GF-D8 (cell line): ENCODE results near the gene NOXA1.

Experiments used
- DNase-seq: peaks from one replicate; lab custom pipeline; 2025; lab: John Stamatoyannopoulos, UW

NOXA1 gene

DNA sequence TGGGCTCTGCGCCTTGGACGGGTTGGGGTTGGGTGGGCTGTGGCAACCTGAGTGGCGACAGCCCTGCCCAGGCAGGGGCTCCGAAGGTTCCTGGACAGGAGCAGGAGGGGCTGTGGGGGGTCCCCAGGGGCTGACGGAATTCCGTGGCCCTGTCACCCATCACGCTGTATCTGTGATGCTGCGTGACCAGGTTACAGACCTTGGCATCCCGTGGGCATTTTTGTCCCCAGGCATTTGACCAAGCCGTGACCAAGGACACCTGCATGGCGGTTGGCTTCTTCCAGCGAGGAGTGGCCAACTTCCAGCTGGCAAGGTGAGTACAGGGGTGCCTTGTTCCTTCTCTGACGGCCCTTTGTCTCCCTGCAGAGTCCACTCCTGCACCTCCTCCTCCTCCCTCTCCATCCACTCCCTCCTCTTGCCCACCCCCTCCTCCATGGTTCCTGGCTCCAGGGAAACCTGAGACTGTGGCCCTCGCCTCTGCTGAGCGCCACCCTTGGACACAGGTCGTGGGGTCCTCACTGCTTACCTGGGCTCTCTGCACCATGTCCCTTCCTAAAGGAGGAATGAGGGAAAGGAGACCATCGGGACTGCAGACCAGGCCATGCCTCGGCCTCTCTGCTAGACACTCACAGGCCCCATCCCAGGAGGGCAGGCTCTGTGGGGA is 3.0 kb downstream of the NOXA1 start:
- DNase-seq: no peak

DNA sequence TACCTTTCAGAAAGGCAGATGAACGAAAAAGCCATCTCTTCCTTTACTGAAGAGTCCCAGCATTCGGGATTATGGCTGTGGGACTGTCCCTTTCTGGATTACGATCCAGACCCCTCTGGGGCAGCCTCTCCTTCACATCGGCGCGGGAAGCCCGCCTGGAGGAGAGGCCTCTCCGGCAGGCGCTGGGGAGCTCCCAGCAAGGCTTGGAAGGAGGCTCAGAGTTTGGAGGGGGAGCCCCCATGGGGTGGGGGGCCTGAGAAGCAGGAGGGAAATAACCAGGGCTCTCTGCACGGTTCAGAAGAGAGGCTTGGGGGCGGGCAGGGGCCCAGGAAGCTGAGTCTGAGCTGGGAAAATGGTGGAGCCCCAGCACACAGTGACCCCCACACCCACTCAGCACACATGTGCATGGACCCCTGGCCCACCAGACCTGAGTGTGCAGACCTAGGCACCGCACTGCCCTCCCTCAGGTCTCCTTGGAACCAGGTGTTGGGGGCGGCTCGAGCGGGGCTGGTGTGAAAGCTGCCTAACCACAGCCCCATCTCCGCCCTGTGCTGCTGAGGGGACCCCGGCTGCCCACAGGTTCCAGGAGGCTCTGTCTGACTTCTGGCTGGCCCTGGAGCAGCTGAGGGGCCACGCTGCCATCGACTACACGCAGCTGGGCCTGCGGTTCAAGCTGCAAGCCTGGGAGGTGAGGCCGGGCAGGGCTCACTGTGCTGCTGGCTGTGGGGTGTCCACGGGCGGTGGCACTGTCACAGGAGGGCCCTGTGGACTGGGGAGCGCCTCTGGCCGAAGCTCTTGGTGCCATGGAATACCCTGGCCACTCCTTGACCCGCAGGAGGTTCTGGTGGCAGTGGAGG is 4.5 kb downstream of the NOXA1 start:
- no peak for DNase-seq

DNA sequence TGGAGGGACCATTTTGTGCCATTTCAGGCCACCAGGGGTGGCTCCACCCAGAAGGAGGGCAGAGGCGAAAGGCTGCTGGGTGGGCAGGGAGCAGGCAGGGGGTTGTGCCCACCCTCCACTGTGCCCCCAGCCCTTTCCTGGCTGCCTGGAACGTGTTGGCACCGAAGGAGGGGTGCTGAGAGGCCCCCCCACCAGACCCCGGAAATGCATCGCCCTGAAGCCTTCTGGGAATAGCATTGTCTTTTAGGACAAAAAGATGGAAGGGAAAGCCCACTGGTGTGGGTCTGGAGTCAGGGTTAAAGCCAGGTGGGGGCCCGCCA is 5.1 kb downstream of the NOXA1 start:
- no peak for DNase-seq

DNA sequence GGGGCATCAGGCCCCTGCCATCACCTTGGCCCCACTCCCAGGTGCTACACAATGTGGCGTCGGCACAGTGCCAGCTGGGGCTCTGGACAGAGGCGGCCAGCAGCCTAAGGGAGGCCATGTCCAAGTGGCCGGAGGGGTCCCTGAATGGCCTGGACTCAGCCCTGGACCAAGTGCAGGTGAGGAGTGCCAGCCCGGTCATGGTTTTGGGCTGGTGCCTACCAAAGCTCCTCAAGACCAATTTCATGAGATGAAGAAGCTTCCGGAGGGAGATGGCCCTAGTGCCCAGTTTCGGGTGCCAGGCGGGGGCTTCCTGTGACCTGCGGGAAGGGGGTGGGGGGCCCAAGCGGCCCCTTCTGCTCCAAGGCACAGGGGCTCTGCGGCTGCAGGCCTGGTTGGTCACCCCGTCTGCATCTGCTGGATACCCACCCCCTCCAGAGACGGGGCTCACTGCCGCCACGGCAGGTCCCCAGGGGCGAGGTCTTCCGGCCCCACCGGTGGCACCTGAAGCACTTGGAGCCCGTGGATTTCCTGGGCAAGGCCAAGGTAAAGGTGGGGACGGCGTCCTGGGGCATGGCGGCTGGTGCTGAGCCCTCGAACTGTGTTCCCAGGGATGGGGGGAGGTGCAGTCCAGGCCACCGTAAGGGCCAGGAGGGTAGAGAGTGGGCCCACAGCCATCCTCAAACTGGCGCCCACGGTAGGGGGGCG is 5.8 kb downstream of the NOXA1 start:
- DNase-seq: no peak

DNA sequence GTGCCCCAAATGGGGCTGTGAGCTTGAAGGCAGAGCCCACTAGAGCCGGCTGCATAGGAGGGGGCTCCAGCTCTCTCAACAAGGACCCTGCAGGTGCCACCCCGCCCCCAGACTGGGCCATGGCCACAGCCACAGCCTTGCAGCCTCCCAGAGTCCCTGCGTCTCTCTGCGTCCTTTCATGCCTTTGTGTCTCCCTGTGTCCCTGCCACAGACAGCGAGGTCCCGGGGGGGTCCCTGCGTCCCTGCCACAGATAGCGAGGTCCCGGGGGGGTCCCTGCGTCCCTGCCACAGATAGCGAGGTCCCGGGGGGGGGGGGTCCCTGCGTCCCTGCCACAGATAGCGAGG is 6.3 kb downstream of the NOXA1 start:
- no peak for DNase-seq

DNA sequence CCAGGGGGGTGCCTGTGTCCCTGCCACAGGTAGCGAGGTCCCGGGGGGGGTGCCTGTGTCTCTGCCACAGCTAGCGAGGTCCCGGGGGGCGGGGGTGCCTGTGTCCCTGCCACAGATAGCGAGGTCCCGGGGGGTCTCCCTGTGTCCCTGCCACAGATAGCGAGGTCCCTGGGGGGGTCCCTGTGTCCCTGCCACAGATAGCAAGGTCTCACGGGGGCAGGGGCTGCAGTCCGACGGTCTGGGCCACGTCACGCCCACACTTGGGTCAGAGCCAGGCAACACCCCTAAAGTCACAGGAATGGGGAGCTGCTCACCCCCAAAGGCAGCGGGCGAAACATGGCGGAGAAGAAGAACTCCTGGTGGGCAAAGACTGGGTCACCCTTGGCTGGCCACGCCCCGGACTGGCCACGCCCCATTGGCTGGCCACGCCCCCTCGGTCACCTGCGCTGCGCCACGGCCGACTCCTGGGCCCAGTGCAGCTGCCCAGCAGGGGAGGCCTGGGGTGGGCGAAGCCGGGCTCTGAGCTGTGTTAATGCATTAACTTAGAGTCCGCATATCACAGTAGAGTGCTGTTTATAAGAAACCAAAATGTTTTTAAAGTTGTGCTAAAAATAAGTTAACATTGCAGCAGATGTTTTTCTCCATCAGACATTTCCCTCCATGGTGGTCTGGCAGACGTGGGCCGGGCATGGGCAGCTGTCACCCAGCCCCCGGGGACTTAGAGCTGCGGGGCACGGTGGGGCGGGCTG is 7.0 kb downstream of the NOXA1 start:
- DNase-seq: no peak

DNA sequence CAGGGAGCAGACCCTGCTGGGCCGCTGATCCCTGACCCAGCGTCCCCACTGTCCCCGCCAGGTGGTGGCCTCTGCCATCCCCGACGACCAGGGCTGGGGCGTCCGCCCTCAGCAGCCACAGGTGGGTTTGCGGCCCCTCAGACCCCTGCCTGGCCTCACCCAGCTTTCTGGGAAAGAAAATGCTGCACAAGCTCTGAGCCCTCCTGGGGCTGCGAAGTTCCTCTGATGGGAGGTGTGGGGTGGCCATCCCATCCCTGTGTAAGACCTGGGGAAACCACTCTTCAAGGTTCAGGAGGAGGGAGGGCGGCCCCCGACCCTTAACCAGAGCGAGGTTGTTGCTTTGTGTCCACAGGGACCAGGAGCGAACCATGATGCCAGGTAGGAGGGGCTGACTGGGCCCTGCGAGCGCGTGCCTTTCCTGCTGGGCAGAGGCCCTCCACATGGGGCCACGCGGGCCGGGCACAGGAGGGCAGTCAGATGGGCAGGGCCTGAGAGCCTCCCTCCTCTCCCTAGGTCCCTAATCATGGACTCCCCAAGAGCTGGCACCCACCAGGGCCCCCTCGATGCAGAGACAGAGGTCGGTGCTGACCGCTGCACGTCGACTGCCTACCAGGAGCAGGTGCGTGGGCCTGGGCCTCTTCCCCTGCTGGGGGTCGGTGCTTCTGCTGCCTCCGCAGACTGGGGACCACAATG is 7.7 kb downstream of the NOXA1 start:
- no peak for DNase-seq

DNA sequence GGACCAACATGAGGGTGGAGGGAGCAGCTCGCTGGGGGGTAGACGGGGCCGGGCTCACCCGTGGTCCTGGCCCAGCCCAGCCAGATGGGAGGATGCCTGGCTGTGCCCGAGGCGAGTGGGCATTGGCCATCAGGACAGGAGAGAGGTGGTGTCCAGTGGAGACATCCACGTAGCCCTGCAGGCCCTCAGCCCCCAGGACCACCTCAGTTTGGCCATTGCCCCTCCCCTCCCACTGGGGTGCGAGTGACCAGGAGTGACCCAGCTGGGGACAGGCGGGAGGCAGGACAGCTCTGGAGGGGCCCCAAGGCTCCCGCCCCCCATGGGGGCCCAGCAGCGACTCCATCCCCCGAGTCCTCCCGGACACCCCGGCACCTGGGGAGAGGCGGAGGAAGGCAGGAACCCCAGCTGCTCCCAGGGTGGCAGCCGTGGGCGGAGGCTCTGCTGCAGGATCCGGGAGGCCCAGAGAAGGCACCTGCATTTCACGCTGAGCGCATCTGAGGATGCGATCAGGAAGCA is 8.3 kb downstream of the NOXA1 start:
- DNase-seq: no peak

DNA sequence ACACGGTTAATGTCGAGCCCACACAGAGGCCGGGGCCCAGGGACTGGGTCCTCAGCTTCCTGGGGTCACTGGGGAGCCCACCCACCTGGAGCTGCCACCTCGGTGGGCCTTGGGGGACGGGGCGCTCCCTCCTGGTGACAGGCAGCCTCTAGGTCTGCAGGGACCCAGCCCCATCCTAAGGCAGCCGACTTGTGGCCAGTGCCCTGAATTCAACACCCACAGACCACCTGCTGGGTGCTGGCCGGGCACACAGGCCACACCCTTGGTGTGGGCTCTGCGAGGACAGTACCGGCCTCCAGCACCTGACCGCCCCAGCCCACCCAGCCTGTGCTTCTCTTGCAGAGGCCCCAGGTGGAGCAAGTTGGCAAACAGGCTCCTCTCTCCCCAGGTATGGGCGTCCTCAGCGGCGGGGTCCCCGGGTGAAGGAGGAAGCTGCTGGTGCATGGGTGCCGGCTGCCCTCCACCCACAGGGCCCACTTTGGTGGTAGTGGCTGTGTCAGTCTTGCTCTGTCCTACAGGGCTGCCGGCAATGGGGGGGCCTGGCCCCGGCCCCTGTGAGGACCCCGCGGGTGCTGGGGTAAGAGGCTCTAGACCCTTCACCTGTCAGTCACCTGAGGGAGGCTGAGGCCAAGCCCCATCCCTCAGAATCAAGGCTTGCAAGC is 9.6 kb downstream of the NOXA1 start:
- no peak for DNase-seq

DNA sequence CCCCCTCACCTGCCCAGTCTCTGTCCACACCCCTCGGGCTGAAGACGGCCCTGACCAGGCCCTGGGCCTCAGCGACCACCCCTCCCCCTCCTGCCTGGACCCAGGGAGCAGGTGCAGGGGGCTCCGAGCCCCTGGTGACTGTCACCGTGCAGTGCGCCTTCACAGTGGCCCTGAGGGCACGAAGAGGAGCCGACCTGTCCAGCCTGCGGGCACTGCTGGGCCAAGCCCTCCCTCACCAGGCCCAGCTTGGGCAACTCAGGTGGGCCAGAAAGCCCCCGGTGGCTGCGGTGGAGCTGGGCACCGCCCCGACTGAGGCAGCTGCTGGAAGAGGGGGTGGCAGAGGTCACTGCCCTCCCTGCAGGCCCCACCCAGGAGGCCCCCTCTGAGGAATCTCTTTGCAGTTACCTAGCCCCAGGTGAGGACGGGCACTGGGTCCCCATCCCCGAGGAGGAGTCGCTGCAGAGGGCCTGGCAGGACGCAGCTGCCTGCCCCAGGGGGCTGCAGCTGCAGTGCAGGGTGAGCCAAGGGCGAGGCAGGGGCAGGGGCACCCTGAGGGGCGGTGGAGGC is 10.2 kb downstream of the NOXA1 start:
- no peak for DNase-seq

DNA sequence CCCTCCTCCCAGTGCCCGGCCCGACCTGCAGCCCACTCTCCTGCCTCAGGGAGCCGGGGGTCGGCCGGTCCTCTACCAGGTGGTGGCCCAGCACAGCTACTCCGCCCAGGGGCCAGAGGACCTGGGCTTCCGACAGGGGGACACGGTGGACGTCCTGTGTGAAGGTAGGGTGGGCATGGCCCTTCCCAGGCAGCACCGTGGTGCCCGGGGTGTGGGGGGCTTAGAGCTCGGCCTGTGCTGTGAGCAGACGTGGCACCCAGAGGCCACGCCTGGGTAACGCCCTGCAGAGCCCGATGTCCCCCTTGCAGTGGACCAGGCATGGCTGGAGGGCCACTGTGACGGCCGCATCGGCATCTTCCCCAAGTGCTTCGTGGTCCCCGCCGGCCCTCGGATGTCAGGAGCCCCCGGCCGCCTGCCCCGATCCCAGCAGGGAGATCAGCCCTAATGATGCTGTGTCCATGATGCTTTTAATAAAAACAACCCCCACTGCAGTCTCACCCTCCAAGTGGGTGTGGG is 10.8 kb downstream of the NOXA1 start:
- DNase-seq: no peak

DNA sequence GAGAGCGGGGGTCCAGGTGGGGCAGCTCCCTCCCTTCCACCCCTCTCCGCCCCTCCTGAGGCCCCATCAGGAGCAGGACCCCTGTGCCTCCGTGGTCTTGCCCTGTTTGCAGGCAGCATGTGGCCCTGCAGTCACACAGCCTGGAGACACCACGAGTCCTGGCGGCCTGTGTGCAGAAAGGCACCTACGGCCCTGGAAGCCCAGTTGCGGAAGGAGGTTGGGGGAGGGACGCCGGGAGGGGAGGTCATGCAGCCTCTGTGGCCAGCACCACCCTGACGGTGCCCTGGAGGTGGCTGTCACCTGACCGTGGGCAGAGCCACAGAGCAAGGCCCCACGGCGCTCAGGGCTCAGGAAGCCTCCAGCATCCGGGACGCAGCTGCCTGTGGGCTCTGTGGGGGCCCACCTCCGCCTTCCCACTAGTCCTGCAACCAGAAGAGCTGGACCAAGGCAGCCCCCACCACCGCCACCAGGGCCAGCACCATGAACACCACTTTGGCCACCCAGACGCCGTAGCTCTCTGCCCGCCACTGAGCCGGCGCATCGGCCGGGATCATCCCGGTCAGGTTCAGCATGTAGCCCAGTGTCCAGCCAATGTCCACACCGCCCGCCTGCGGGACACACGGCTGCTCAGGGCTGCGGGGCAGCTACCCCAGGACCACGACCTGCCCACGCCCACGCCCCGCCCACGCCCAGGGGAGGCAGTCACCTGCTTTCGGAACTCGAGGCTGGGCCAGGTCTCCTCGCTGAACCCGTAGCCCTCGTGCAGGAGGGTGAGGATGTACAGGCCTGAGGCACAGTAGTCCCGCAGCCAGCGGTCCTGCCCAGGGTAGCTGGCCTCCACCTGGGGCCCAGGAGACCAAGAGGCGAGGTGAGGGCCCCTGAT is 11.5 kb downstream of the NOXA1 start:
- no peak for DNase-seq

DNA sequence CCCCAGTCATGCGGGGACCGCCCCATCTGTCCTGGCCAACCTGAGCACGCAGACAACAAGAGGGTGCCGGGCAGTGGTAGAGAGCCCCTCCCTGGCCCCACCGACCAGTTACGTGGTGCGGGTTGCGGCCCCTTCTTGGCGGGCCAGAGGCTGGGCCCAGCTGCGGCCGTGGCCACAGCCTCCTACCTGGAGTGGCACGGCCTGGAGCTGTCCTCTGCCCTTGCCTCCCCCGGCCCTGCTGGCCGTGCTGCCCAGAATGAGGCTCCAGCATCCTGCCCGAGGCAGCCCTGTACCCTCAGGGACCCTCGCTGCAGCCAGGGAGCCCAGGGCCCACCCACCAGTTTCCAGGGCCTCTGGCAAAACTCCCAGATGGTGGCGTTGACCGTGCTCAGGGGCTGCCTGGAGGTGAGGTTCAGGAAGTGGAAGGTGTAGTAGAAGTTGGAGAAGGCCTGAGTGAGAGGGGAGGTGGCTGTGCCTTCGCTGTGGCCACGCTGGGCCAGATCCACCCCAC is 12.2 kb downstream of the NOXA1 start:
- DNase-seq: no peak

DNA sequence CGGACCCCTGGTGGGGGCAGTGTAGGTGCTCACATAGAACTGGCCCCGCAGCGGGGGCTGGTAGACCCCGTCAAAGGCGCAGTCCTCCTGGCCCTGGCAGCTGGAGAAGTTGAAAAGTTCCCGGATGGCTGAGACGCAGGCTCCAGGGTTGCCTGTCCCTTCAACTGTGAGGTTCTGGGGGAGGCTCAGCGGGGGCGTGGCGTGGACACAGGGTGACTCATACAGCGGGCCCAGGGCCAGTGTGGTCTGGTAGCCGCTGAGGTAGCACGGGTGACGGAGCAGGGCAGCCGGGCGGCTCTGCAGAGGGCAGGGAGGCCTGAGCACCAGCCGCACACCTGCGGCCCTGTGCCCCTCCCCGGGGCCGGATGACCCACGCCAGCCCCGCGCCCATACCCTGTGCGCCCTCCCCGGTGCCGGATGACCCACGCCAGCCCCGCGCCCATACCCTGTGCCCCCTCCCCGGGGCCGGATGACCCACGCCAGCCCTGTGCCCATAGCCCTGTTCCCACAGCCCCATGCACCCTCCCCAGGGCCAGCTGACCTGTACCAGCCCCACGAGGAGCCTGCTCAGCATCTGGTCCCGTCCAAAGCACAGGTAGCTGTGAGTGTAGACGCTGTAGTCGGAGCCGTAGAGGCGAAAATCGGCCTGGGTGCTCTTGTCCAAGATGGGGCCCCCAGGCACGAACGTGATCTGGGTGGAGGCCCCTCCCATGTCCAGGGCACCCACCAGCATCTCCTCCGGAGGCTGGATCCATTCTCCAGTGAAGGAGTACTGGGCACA is 13.0 kb downstream of the NOXA1 start:
- DNase-seq: no peak

DNA sequence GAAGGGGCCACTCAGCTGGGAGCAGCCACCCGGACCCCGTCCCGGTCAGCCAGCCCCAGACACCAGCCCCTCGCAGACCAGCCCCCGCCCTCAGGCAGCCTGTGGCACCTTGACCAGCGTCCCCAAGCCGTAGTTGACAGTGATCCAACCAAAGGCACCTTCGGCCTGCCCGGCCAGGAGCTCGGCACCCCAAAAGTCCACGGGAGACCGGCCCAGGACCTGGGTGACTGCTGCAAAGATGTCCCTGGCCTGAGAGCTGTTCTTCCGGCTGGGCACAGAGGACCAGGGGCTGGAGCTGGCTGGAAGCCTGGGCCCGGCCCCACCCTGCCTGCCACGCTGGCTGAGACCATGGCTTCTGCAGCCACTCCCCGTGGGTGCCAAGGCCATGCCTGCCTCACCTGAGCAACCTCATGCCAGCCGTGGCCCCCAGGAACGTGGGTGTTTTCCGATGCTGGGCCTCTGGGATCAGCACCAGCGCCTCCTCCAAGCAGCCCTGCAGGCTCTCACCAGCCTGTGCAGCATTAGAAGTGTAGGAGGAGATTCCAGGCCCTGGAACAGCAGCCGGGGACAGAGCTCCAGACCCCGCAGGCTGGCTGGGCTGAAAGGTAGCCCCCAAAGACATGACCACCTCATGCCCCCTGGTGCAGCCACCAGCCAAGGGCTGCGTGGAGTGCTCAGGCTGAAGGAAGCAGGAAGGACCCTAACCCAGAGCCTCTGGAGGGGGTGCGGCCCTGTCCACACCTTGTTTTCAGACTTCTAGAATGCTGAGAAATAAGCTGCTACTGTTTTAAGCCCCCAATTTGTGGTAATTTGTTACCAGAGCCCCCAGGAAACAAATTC is 13.8 kb downstream of the NOXA1 start:
- DNase-seq: no peak

DNA sequence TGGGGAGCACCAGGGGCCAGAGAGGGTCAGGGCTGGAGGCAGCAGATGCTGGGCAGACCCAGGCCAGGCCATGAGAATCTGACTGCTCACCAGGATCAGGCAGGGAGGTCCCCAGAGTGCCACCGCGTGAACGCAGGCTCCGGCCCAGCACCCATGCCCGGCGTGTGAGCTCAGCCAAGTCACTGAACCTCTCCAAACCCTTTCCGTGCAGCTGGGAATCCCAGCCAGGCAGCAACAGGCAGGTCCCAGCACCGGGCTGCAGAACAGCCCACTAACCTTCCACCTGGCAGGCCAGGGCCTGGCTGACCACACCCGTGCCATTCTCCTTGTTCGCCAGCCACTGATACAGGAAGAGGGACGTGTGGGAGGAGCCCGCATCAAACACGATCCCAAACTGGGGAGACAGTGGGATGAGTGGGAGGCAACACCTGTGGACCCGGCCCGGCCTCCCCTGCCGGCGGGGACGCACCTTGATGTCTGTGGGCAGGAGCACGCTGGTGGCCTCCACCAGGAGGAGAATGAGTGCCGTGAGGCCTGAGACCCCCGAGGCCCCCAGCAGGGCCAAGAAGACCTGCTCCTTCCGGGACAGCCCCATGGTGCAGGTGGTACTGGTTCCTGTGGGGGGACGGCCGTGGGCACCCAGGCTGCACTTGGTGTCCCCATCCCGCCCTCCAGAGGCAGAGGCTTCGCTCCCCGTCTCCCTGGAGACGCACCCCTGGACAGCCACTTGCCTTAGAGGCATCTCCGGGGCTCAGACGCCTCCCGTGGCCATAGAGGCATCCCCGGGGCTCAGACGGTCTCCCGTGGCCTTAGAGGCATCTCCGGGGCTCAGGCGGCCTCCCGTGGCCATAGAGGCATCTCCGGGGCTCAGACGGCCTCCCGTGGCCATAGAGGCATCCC is 14.7 kb downstream of the NOXA1 start:
- DNase-seq: no peak
